ENCODE results near the gene ALDH1A2.

Gene ALDH1A2

DNA sequence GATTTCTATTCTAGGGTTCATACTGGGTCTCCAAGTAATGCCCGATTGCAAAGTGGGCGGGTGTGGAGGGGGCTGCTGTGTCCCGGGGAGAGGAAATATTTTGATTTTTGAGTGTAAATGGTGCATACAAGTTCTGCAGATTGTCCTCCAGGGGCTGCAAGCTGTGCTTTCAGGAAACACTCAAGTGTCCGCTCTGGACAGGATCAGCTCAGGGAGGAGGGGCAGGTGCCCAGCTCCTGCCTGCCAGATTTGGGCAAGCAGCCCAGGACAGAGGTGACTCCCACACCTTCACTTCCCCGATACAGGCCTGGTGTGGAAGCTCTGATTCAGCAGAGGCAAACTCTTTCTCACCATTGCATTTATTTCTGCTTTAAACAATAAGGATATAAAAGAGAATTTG lies 142.7 kb downstream of the ALDH1A2 start:
- Histone ChIP-seq H3K36me3 (ENCODE audit: control insufficient read depth, insufficient read depth, low read length) (no peaks in the 10 kb centered on the region), H3K4me3 (replicated peaks; ENCODE audit: low read depth, low read length) (no peak overlapping the region), H3K27me3 (replicated peaks; ENCODE audit: control insufficient read depth, insufficient read depth, low read length) (peaks cover 4% of the 10 kb centered on the region)
- TF ChIP-seq, protein P1, sequence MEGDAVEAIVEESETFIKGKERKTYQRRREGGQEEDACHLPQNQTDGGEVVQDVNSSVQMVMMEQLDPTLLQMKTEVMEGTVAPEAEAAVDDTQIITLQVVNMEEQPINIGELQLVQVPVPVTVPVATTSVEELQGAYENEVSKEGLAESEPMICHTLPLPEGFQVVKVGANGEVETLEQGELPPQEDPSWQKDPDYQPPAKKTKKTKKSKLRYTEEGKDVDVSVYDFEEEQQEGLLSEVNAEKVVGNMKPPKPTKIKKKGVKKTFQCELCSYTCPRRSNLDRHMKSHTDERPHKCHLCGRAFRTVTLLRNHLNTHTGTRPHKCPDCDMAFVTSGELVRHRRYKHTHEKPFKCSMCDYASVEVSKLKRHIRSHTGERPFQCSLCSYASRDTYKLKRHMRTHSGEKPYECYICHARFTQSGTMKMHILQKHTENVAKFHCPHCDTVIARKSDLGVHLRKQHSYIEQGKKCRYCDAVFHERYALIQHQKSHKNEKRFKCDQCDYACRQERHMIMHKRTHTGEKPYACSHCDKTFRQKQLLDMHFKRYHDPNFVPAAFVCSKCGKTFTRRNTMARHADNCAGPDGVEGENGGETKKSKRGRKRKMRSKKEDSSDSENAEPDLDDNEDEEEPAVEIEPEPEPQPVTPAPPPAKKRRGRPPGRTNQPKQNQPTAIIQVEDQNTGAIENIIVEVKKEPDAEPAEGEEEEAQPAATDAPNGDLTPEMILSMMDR (IDR thresholded peaks at IDR 0.05; ENCODE audit: insufficient read depth, low read length, poor library complexity, severe bottlenecking): no peak
- DNase-seq (ENCODE audit: extremely low read depth, insufficient read length): no peak

DNA sequence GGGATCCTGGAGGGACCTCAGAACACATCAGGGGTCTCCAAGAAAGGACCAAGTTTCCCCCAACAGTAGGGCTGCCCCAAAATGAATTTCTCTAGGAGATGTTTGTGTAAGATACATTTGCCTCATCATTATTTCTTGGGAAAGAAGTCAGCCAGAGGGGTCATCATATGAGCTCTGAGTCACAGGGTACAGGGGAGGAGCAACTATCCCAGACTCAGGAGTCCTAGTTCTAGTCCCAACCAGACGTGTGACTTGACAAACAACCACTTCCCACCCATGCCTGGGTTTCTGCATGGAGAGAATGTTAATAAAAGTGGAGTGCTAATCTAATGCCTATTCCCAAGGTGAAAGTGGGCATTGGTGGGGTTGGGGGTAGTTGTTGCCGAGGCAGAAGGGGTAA lies 144.1 kb downstream of the ALDH1A2 start:
- TF ChIP-seq, protein P1 (IDR thresholded peaks at IDR 0.05; ENCODE audit: insufficient read depth, low read length, poor library complexity, severe bottlenecking): no peak
- H3K36me3 ChIP-seq (ENCODE audit: control insufficient read depth, insufficient read depth, low read length): no peaks in the 10 kb centered on the region
- DNase-seq (ENCODE audit: extremely low read depth, insufficient read length): no peak
- no peak overlapping the region for H3K4me3 ChIP-seq (replicated peaks; ENCODE audit: low read depth, low read length)
- H3K27me3 ChIP-seq (replicated peaks; ENCODE audit: control insufficient read depth, insufficient read depth, low read length): peaks cover 4% of the 10 kb centered on the region

DNA sequence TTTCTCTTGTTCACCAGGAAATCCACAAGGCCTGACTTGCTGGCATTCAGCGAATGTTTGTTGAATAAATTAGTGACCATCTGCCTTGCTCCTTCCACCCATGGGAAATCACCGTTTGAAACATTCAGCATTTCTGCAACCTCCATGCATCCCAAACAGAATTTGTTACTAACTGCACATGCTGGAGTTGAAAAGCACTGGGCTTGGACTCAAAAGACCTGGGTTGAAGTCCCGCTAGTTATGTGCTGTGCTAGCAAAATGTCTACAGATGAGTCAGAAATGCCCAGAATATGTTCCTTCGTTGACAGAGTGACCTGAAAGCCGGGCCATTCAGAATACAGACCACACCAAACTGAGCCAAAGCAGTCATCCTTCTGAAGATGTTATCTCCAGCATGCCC lies 144.6 kb downstream of the ALDH1A2 start:
- Histone ChIP-seq H3K36me3 (ENCODE audit: control insufficient read depth, insufficient read depth, low read length) (no peaks in the 10 kb centered on the region), H3K27me3 (replicated peaks; ENCODE audit: control insufficient read depth, insufficient read depth, low read length) (peaks cover 4% of the 10 kb centered on the region), H3K4me3 (replicated peaks; ENCODE audit: low read depth, low read length) (no peak overlapping the region)
- DNase-seq (ENCODE audit: extremely low read depth, insufficient read length): no peak
- TF ChIP-seq, protein P1 (IDR thresholded peaks at IDR 0.05; ENCODE audit: insufficient read depth, low read length, poor library complexity, severe bottlenecking): no peak

- DNase-seq (ENCODE audit: extremely low read depth, insufficient read length): no peak
- H3K4me3 ChIP-seq (replicated peaks; ENCODE audit: low read depth, low read length): no peak overlapping the region
- TF ChIP-seq, protein P1 (IDR thresholded peaks at IDR 0.05; ENCODE audit: insufficient read depth, low read length, poor library complexity, severe bottlenecking): no peak
- H3K36me3 ChIP-seq (ENCODE audit: control insufficient read depth, insufficient read depth, low read length): no peaks in the 10 kb centered on the region
- peaks cover 4% of the 10 kb centered on the region for H3K27me3 ChIP-seq (replicated peaks; ENCODE audit: control insufficient read depth, insufficient read depth, low read length)
Measured at GRCh38 chr15:57919754-57920153, 145.8 kb downstream of the ALDH1A2 start.

GRCh38 chr15:57917998-57918397 lies 147.5 kb downstream of the ALDH1A2 start:
- TF ChIP-seq, protein P1 (IDR thresholded peaks at IDR 0.05; ENCODE audit: insufficient read depth, low read length, poor library complexity, severe bottlenecking): no peak
- Histone ChIP-seq H3K27me3 (replicated peaks; ENCODE audit: control insufficient read depth, insufficient read depth, low read length) (peaks cover 4% of the 10 kb centered on the region), H3K36me3 (ENCODE audit: control insufficient read depth, insufficient read depth, low read length) (no peaks in the 10 kb centered on the region), H3K4me3 (replicated peaks; ENCODE audit: low read depth, low read length) (no peak overlapping the region)
- DNase-seq (ENCODE audit: extremely low read depth, insufficient read length): no peak

- TF ChIP-seq, protein P1 (IDR thresholded peaks at IDR 0.05; ENCODE audit: insufficient read depth, low read length, poor library complexity, severe bottlenecking): no peak
- no peak overlapping the region for H3K4me3 ChIP-seq (replicated peaks; ENCODE audit: low read depth, low read length)
Measured at GRCh38 chr15:57916695-57917094, 148.8 kb downstream of the ALDH1A2 start.

More at GRCh38 chr15:57916695-57917094, 148.8 kb downstream of the ALDH1A2 start:
- no peaks in the 10 kb centered on the region for H3K36me3 ChIP-seq (ENCODE audit: control insufficient read depth, insufficient read depth, low read length)
- no peaks in the 10 kb centered on the region for H3K27me3 ChIP-seq (replicated peaks; ENCODE audit: control insufficient read depth, insufficient read depth, low read length)
- no peak for DNase-seq (ENCODE audit: extremely low read depth, insufficient read length)
